ENCODE measurements around the gene CTPS1.

The CTPS1 gene, protein sequence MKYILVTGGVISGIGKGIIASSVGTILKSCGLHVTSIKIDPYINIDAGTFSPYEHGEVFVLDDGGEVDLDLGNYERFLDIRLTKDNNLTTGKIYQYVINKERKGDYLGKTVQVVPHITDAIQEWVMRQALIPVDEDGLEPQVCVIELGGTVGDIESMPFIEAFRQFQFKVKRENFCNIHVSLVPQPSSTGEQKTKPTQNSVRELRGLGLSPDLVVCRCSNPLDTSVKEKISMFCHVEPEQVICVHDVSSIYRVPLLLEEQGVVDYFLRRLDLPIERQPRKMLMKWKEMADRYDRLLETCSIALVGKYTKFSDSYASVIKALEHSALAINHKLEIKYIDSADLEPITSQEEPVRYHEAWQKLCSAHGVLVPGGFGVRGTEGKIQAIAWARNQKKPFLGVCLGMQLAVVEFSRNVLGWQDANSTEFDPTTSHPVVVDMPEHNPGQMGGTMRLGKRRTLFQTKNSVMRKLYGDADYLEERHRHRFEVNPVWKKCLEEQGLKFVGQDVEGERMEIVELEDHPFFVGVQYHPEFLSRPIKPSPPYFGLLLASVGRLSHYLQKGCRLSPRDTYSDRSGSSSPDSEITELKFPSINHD

DNA sequence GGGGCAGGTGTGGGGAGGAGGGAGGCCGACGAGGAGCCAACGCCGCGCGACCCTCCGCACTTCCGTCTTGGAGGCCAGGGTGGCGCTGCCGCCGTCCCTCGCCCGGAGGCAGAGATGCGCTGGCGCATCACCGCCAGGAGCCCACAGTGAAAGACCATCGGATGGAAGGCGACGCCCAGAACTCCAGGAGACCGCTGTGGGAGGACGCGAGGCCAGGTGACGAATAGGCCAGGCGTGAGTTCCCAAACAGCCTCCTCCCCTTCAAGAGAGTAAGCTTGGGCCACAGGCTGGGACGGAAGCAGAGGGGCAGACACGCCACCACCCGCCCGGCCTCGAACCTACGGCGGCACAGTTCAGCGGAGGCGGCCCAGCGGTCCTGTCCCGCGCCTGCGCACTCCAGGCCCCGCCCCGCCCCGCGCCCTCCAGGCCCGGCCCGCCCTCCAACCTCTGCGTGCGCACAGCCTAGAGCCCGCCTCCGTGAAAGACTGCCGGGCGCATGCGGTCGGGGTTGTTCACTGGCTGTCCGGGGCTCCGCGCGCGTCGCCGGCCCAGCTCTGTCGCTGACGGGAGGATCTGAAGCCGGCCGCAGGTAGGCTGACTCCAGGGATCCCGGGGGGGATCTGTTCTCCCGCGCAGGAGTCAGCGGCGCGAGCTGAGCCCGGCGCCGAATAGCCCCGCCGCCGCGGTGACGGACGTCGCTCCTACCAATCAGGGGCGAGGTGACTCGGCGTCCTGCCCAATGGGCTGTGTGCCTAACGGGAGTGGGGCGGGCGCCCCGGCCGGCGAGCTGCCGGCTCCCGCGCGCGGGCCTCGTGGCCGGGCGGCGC, at the start of gene CTPS1:
TSS of gene CTPS1 (plus strand) at position 456 of the 827 bp plus-strand sequence. CDS start 3,595 bp downstream, outside the sequence.
- peak; percentile 97 for DNase-seq

DNA sequence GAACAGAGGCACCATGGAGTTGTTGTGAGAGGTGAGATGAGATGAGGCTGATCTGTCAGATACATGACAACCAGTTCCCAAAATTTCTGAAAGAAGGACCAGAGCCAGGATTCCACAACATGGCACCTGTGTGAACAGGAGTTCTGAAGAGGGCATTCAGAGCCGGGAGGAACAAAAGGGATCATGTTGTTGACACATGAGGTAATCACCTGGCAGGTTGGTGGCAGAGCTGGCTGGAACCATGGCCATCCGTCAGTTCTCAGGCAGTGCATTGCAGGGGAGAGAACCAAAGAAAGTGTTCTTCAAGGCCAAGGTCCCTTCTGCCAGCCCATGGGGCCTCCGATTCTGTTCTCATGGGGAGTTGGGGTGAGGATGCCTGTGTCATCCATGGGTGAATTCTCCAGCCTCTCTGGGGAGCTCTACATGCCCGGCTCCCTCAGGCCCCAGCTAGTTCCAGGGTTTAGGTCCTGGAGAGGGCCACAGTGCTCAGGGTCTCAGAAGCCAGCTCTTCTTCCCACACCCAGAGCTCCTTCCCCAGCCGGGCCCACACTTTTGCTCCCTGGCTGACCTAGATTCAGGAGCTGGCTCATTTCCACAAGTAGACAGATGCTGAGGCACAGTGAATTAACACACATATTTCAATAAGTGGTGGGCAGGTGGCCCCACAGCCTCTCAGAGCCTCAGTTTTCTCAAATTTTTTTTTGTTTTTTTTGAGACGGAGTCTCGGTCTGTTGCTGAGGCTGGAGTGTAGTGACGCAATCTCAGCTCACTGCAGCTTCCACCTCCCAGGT, 49.1 kb upstream of the CTPS1 start:
- DNase-seq = no peak

DNA sequence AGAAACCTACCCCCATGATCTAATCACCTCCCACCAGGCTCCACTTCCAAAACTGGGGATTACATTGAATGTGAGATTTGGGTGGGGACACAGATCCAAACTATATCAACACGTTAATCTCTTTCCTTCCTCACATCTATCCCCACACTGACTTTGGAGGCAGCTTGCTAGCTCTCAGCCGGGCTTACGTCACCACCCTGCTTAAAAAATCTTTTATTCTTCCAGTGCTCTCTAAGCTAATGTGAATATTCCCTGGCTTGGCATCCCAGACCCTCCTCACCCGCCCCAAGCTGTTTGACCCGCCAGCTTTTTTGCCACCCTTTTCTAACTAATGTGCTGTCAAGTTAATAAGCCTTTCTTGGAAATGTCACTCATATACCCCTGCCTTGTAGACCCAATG, 47.9 kb upstream of the CTPS1 start:
- no peak for DNase-seq

DNA sequence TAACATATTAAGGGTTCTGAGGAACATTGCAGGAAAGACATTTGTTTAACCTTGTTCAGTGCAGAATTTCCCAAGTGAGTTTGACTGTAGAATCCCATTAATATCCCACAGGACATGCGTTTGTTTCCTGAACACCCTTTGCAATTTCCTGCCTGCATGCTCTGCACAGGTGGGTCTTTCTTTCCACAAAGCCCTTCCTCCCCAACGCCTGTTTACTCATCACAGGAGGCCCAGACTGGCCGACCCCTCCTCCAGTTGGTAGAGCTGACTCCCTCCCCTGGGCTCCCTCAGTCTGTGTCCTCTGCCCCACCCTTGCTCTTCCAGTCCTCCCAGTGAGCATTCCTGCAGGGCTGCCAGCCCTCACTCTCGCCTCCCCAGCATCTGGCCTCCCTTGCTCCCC, 47.5 kb upstream of the CTPS1 start:
- DNase-seq = no peak

DNA sequence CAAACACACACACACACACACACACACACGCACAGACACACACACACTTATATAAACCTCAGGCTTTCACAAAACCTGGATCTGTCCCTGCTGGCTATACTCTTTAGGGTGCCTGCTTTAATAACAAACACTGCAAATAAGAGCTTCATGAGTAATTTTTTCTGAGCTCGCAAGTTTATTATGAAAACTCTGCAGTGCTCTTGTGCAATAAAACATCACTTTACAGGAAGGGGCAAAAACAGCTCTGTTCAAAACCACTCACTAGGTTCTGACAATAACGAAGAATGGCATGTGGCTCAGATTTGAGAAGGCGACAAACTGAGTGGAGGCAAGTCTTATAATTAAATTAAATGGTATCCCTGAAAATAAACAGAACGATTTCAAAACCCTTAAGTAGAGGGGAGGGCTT, 42.6 kb upstream of the CTPS1 start:
- no peak for DNase-seq

DNA sequence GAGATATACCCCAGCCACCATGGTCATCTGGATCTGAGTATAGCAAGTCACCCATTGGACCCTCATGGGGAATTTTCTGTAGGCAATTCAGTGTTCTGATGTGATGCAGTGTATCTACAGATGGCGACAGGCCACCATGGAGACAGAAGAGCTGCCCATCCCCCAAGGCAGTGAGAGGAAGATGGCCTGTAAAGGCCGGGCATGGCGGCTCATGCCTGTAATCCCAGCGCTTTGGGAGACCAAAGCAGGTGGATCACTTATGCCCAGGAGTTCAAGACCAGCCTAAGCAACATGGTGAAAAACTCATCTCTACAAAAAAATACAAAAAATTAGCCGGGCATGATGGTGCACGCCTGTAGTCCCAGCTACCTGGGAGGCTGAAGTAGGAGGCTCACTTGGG, 41.1 kb upstream of the CTPS1 start:
- no peak for DNase-seq

DNA sequence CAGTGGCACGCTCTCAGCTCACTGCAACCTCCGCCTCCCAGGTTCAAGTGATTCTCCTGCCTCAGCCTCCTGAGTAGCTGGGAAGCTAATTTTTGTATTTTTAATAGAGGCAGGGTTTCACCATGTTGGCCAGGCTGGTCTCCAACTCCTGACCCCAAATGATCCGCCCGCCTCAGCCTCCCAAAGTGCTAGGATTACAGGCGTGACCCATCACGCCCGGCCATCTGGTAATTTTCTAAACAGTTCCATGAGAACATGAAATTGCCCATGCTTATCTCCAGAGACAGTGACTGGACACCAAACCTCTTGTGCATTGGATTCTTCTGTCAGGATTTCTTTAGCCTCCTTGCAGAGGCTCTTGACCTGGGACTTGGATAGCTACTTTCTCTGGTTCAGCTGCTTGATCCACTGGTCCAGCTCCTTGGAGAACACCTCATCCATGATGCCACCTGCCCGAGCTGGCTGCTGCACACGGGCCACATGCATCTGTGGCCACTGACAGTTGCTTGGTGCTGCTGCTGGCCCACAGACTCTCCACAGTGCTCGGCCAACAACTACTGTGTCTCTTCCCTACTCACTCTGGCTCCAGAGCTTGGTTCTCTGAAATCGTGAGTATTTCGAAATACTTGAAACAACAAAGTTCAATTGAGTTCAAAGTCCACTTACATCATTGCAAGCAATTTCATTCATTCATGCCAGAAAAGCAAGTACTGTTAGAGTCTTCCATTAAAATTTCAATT, 40.0 kb upstream of the CTPS1 start:
- DNase-seq = no peak

DNA sequence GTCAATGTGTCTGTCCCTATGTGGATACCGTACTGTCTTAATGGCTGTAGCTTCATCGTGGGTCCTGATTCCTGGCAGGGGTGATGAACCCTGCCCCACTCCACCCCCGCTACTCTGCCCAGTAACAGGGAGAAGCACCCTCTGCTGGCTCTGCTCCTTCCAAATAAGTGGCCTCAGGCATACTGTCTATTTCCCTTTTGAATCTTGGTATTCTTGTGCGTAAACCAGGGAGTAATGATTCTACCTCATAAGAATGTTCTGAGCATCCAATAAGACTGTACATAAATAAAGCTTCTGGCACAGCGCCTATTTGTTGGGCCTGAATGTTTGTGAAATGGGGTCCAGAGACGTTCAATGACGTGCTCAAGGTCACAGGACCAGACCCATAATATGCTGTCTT, 35.2 kb upstream of the CTPS1 start:
- DNase-seq = no peak

DNA sequence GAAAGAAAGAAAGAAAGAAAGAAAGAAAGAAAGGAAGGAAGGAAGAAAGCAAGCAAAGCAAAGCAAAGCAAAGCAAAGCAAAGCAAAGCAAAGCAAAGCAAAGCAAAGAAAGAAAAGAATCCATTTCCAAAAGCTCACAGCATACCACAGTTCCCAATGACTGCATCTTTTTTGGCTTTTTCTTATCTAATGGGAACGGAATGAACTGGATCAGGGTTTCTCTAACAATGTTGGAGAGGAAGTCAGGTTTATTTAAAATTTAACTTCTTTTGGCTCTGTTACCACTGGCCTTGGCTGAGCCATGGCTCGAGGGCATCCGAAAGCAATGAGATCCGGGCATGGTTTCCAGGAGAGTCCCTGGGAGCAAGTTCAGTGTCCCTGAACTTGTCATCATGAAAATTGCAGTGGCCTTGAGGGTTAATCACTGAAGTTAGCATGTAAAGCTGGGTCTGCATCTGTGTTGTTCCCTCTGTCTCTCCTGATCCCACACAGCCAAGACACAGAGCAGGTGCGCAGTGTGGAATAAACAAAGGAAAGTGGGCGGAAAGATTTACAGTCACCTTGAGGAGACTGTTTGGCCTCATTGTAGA, 34.6 kb upstream of the CTPS1 start:
- no peak for DNase-seq

DNA sequence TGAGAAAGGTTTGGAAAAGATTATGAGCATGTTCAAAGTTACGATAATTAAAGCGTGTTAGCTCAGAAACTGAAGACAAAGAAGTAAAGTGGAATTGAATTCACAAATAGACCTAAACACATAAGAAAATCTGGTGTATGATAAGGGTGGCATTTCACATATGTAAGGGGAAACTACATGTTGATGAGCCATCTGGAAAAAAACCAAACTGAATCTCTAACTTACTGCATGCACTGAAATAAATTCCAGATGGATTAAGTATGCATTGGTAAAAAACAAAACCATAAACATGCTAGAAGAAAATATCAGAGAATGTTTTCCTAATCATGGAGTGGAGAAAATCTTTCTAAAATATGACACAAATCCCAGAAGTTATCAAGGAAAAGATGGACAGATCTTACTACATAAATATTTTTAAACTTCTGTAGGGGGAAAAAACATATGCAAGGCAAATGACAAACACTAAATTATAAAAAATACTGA, 34.0 kb upstream of the CTPS1 start:
- no peak for DNase-seq

DNA sequence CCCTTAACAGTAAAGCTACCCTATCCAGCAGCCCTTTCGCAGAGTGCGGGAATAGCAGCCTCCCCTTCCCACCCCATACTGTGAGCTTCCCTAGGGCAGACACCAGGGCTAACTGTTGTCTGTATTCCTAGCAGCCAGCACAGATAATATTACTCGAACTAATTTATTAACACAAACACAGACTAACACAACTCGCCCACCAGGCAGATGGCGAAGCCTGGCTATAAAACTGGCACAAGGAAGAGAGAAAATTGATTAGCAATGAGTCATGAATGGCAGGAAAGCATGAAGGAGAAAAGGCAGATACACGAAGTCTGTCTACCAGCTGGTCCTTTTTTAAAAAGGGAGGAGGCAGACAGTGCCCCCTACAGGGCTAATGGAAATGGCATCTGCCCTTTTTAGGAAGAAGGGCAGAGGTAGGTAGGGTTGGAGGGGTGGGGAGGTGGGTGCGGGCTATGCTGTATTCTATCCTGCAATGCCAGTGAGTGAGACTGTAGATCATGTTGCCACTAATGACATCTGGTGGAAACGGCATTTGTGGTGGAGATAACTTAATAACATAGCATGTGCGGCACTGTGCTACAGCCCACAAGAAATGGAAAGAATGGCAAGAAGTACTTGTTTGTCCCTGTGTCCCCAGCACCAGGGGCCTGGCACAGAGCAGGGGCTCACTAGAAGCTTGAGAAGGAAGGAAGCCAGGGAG, 30.6 kb upstream of the CTPS1 start:
- peak; percentile 83 for DNase-seq

DNA sequence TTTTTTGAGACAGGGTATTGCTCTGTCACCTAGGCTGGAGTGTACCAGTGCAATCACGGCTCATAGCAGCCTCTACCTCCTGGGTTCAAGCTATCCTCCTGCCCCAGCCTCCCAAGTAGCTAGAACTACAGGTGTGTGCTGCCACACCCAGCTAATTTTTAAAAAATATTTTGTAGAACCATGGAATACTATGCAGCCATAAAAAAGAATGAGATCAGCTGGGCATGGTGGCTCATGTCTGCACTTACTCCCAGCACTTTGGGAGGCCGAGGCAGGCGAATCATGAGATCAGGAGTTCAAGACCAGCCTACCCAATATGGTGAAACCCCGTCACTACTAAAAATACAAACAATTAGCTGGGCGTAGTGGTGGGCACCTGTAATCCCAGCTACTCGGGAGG, 29.9 kb upstream of the CTPS1 start:
- no peak for DNase-seq

DNA sequence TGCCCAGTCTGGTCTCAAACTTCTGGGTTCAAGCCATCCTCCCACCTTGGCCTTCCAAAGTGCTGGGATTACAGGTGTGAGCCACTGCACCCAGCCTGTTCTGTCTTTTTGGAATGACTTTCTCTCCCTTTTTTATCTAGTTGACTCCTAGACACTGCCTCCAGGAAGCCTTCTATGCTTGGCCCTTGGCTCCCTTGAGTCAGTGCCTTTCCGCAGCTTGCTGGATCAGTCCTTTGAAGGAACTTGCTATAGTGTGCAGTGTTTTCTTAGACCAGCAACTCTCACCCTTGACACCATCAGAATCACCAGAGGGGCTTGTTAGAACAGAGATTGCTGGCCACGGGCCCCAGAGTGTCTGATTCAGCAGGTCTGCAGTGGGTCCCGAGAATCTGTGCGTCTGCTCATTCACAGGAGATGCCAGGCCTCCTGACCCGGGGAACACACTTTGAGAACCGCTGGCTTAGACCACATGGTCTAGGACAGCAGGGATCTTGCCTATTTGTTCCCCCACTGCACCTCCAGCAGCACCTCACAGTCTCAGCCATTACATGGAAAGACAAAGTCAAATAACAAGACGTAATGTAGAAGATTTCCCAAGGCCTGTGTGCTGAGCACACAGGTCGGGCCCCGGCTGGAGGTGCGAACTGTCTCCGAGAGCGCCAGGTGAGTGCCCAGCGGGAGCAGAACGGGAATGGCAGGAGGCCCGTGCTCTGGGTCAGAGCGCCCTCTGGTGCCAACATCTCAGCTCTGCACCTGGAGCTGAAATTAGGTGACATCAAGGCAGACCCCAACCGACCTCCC, 27.4 kb upstream of the CTPS1 start:
- peak; percentile 78 for DNase-seq

DNA sequence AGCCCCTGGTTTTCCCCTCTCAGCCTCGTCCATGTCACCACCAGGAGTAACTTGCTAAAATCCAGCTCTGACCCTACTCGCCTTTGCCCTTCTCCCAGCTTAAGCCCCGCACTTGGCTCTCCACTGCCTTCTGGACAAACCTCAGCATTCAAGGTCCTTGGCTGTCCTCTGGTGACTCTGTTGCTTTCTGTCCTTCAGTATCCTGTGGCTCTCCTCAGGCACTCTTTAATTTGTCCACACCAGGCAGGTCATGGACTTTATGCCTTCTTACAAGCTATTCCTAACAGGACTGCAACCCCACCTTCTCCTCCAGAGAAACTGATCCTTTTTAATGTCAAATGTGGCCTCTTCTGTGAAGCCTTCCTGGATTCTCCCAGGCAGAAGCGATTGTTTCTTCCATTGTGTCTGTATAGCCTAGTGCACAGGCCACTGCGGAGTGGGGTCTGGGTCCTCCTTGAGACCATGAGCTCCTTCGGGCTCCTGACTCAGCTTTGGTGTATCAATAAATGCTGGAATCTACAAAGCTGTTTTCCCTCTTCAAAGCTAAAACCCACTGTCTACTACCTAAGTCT, 26.7 kb upstream of the CTPS1 start:
- no peak for DNase-seq

DNA sequence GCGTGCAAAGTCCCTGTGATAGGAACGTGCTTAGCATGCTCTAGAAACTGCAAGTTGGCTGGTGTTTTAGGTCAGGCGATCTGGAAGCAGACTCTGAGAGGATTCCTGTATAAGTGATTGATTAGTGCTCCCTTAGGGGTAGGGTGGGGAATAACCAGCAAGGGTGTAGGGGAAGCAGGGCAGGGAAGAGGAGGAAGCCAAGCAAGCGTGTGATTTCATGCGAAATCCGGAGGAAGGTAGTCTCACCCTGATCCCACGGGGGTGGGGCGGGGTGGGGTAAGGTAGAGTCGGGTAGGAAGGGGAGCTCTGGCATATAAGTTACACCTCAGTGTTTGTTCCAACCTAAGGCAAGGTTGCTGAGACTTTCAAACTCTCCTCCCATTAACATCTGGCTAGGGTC, 24.9 kb upstream of the CTPS1 start:
- no peak for DNase-seq

DNA sequence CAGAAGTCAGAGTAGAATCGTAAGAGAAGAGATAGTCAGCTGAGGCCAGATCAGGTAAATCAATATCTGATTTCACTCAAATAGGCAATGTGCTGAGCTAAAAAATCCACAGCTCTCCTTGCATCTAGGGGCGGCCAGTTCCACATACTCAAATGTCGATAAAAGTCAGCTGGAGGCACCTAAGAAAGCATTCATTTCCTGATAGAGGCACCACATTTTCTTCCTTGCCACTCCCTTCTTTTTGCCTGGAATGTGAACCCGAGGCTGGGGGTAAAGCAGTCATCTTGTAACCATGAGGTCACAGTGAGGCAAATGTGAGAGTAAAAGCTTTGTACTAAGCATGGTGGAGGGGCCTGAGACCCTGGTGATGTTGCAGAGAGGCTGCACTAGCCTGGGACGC, 24.2 kb upstream of the CTPS1 start:
- DNase-seq = no peak

DNA sequence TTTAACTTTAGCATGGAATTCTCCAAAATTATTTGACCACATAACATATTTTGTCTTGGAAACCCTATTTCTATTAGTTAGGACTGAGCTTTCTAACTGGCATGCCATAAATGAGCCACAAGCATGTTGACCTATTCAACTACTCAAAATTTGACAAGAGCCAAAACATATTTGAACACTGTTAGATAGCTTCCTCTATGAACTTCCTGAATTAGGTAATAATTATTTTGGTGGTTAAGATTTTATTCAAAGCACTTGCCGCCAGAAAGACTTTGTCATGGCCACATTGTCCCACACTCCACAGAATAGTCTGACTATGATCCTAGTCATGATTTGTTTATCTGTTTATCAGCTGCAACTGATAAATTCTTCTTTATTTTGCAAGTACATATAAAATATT, 23.1 kb upstream of the CTPS1 start:
- DNase-seq = no peak

DNA sequence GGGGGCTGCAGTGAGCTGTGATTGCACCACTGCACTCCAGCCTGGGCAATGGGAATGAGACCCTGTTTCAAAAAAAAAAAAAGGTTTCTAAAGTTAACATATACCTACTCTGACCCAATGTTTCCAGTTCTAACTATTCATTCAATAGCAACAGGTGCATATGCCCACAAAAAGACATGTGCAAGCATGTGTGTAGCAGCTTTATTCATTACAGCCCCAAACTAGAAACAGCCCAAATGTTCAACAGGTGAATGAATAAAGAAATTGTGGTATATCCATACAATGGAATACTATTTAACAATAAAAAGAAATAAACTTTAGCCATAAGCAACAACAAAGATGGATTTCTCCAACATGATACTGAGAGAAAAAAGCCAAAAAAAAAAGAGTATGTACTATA, 21.3 kb upstream of the CTPS1 start:
- no peak for DNase-seq

DNA sequence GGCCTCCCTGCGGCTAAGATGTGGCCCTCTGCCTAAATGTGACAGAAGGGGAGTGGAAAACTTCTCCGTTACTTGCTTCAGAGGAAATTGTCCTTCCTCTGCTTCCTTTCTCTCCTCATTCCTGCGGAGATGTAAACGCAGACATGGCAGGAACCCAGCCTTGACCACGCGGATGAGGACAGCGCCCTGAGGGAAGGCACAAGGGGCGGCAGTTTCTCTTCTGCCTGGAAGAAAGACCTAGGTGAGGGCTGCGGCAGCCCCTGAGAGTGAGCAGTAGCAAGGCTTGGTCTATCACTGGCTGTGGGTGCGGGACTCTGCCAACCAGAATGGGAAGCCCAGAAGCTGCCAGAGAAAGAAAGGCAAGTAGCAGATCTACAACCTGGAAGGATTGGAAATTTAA, 14.0 kb upstream of the CTPS1 start:
- no peak for DNase-seq

DNA sequence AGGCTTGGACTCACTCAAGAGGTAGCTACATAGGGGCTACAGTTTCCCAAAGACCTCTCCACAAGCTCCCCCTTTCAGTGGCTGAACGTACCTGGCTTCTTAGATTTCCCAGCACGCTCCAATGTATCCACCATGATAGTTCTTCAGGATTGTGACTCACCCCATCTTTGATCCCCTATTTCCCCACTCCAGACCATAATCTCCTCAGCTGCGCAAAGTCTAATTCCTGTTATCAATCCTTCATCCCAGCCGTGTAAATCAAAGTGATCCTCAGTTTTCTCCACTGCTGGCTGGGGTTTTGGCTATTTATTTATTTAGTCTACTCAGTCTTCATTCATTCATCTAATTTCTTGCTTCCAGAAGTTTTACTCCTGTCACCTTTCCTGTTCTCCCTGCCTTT, 13.1 kb upstream of the CTPS1 start:
- no peak for DNase-seq

All from stimulated activated CD8-positive, alpha-beta memory T cell treated with anti-CD3 and anti-CD28 coated beads, Interleukin-4, amount 100 ng/mL, for 48 hours (primary cell).